Amniotic epithelial cell (primary cell): ENCODE measurements around the gene DCD.

Experiments
- DNase-seq: peaks from one replicate; pipeline ENCODE4 v3.0.0-alpha.2; 2010; ENCODE audit warnings: low read depth

The DCD gene

DNA sequence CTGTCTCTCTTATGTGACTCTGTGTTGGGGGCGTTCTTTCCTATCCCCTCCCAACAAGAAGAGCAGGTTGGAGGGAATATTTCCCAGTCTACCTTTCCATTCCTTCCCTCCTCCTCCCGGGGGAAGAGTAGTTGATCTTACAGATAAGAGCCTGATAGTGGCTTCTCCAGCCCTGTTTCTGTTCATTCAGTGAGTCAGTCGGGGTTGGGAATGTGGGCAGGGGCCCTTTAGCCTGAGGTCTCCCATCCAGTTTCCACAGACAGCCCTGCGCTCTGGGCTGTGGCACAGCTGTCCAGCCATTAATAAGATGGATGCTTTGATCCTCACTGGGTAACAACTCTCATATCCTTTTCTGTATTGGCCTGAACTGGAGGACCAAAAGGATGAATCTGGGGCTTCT lies 41.6 kb downstream of the DCD start:
- no peak for DNase-seq

DNA sequence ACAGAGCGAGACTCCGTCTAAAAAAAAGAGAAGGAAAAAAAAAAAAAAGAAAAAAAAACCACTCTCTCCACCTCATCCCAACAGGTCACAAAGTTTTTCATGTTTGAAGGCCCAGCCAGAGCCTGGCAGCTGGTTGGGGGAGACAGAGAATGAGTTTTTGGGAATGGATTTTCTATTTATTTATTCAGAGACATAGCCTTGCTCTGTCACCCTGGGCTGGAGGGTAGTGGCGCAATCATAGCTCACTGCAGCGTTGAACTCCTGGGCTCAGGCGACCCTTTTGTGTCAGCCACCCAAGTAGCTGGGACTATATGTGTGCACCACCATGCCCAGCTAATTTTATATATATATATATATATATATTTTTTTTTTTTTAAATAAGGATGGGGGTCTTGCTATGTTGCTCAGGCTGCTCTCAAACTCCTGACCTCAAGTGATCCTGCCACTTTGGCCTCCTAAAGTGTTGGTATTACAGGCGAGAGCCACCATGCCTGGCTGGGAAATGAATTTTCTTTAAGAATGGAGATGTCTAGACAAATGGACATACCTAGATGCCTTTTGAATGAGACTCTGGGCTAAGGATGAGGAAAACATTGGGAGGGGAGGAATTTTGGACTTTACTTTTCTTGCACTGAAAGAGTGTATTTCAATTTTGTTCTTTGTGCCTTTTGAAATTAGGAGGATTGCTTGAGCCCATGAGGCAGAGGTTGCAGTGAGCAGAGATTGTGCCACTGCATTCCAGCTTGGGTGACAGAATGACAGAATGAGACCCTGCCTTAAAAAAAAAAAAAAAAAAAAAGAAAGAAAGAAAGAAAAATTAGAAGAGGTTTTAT lies 42.8 kb downstream of the DCD start:
- DNase-seq: no peak

DNA sequence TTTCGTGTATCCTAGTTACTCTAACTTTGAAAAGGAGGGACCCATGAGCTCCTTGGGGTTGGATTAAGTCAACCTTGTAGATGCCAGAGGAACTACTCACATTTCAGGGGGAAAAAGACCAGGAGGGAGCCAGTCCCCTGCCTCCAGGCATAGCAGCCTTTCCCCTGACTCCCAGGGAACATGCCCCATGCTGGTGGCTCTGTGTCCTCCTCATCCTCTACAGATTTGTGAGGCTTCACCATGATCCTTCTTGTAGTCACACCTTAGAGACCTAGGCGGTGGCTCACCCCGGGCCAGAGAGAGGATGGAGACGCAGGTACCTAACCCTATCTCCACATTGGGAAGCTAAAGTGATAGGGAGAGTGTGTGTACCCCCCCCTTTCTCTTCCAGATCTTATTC lies 43.7 kb downstream of the DCD start:
- no peak for DNase-seq

GRCh38 chr12:54603872-54604271 lies 44.3 kb downstream of the DCD start:
- DNase-seq: no peak

DNA sequence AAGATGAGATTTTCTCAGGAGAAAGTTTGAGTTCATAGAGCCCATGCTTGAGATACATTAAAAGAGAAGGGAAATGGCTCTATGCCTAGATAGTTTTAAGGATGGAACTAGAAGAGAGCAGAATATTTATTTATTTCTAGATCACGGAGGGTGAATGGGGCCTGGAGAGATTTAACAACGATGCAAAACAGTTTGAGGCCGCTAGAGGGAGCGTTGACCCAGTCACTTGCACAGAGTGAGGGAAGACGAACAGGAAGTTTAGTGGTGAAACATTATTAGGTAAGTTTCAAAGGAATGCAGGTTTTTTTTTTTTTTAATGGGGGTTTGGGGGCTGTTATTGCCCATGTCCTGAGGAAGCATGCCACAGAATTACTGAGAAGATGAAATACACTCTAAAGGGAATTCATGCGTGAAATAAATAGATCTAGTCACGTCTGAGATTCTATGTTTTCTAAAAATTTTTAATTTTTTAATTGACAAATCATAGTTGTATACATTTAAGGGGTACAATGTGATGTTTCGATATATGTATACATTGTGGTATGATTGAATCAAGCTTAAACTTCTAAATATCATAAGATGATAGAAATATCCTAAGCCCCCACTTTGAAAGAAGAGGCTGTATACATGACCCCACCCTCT lies 44.9 kb downstream of the DCD start:
- DNase-seq: peak; percentile 75

DNA sequence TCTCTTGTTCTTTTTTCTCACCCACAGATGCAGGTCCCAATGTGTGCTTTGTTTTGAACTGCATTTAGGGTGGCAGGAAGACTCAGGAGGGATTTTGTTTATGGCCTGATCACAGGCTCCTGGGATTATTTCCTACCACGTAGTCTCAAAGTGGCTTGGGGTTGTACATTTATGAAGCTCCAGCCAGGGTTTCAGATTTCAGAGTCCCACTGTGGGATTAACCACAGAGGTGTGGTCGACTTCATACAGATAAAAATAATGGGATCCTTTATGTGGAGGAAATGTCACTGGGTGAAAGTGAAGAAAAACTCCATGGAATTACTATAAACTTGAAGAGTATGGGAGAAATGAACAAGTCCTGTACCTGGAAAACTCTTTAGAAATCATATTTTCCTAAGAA lies 45.5 kb downstream of the DCD start:
- no peak for DNase-seq

GRCh38 chr12:54601841-54602240 lies 46.3 kb downstream of the DCD start:
- DNase-seq: no peak

GRCh38 chr12:54598970-54599369 lies 49.2 kb downstream of the DCD start:
- no peak for DNase-seq

DNA sequence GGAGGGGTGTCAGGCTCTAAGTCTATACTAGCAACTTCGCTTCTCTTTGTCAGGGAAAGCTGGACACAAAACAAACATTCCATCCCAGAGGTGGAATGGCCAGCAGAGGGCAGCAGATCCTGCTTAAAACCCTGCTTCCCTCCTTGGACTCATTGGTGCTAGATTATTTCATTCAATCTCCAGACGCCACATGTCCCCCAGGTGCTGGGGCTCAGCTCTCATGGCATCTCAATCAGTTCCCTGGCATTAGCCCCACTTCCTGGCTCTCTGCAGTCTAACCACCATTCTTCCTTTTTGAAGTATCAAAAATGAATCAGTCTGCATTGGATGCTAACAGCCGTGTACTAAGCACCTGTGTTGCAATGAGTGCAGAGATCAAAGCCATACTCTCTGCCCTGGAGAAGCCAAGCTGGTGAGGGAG lies 51.6 kb downstream of the DCD start:
- peak; percentile 50 for DNase-seq

- no peak for DNase-seq
Observed at GRCh38 chr12:54595471-54595870, 52.7 kb downstream of the DCD start.
